Measurements from ENCODE around the gene PMPCA. TPM values are rescaled to one million over a fixed set of nuclear protein-coding genes. Genes with fewer than 3 reads are reported as not detected.
A peak's percentile ranks its signal among the peaks of the same experiment; 100 is the strongest.

The PMPCA gene
- total RNA-seq, 1 experiment from 2014 or later, result 94.5 TPM

DNA sequence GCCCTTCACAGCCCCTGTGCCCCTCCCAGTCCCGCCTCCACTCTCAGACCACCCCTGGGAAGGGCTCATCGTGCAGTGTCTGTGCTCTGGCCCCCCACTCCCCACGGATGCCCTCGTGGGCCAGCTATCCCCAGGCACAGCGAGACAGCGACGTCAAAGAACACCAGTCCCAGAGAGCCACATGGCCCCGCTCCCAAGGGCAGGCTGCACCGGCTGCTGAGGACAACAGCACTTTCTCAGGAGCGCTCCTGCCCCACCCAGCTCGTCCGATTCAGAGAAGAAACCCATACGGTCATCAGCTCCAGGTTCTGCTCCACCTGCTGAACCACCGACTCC is 5.7 kb upstream of the PMPCA start:
- Histone ChIP-seq H4K8ac (replicated peaks; ENCODE audit: insufficient read length, low read depth, low read length) (no peak overlapping the region), H3T11ph (ENCODE audit: low read length) (no peak overlapping the region), H2AFZ (ENCODE audit: low read length) (no peak overlapping the region), H2BK5ac (ENCODE audit: insufficient read length, low read length) (no peak overlapping the region), H2AK5ac (ENCODE audit: insufficient read length, low read length) (no peak overlapping the region), H3K4me1 (ENCODE audit: insufficient read depth, low read length) (no peaks in the 10 kb centered on the region), H3K14ac (ENCODE audit: insufficient read depth, low read length) (no peak overlapping the region), H3K27ac (ENCODE audit: insufficient read length, low read depth, low read length) (no peak overlapping the region), H3K79me2 (ENCODE audit: insufficient read depth, low read length) (peaks cover 2% of the 10 kb centered on the region; the same call in 1 of the 2 replicates), H2BK12ac (ENCODE audit: insufficient read length, low read depth, low read length) (no peak overlapping the region), H2BK120ac (ENCODE audit: low read depth, low read length, poor library complexity, severe bottlenecking) (no peak overlapping the region), H3K9me3 (ENCODE audit: control insufficient read depth, low read depth, low read length) (no peaks in the 10 kb centered on the region), H3K27me3 (ENCODE audit: insufficient read depth, low read length) (no peaks in the 10 kb centered on the region), H4K20me1 (ENCODE audit: control insufficient read depth, insufficient read depth, insufficient read length) (no peaks in the 10 kb centered on the region), H3K23ac (ENCODE audit: insufficient read length, low read depth, low read length) (no peak overlapping the region), H2BK20ac (ENCODE audit: low read depth, low read length, poor library complexity, severe bottlenecking) (no peak overlapping the region), H3K18ac (ENCODE audit: insufficient read length, low read depth, low read length) (no peak overlapping the region), H3K56ac (ENCODE audit: insufficient read length, low read depth, low read length) (no peak overlapping the region), H3K79me1 (ENCODE audit: insufficient read depth, low read depth, low read length, poor library complexity, severe bottlenecking) (peaks cover 7% of the 10 kb centered on the region), H3K9ac (ENCODE audit: extremely low read depth, insufficient read length, low read length) (no peak overlapping the region), H2BK15ac (ENCODE audit: low read depth, low read length) (no peak overlapping the region), H3K4ac (ENCODE audit: low read depth, low read length) (no peak overlapping the region), H4K5ac (ENCODE audit: insufficient read length, low read depth, low read length) (no peak overlapping the region), H3K4me2 (ENCODE audit: insufficient read depth, insufficient read length, low read length) (no peak overlapping the region), H4K91ac (ENCODE audit: insufficient read length, low read depth, low read length) (no peak overlapping the region), H3K23me2 (ENCODE audit: insufficient read length, low read depth, low read length, poor library complexity, severe bottlenecking) (peaks cover 4% of the 10 kb centered on the region)
- Mint-ChIP-seq H3K4me3 (no peak overlapping the region; a peak in 1 of 5 replicates), H3K27ac (peak overlapping the region in 1 of 3 experiments; percentile 60; a peak in 2 of 7 replicates), H3K36me3 (ENCODE audit: insufficient read depth in 1 of 3, low read depth in 3 of 3) (peaks cover 36 to 69% (median 63%) of the 10 kb centered on the region in 3 experiments), H3K27me3 (ENCODE audit: low read depth) (no peaks in the 10 kb centered on the region; the same call in 1 of the 2 replicates), H3K9me3 (no peaks in the 10 kb centered on the region), H3K4me1 (peaks cover 15 to 17% of the 10 kb centered on the region in 2 experiments)
- WGBS (ENCODE audit: extremely low coverage, insufficient read length, low lambda C conversion rate), result no CpG with 5 or more reads among the region's 14 CpGs
- TF ChIP-seq, protein P1, sequence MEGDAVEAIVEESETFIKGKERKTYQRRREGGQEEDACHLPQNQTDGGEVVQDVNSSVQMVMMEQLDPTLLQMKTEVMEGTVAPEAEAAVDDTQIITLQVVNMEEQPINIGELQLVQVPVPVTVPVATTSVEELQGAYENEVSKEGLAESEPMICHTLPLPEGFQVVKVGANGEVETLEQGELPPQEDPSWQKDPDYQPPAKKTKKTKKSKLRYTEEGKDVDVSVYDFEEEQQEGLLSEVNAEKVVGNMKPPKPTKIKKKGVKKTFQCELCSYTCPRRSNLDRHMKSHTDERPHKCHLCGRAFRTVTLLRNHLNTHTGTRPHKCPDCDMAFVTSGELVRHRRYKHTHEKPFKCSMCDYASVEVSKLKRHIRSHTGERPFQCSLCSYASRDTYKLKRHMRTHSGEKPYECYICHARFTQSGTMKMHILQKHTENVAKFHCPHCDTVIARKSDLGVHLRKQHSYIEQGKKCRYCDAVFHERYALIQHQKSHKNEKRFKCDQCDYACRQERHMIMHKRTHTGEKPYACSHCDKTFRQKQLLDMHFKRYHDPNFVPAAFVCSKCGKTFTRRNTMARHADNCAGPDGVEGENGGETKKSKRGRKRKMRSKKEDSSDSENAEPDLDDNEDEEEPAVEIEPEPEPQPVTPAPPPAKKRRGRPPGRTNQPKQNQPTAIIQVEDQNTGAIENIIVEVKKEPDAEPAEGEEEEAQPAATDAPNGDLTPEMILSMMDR (conservative IDR thresholded peaks at IDR 0.05), result no peak
- no peak for DNase-seq
